Stomach (tissue), 4 donors: ENCODE data around the gene CAPN12.

Experiments used
- CTCF ChIP-seq, 7 experiments: fragments of 450-650 bp in 4 of 7; fragments of 200-600 bp in 3 of 7; sonication (generic) in 3 of 7; IDR thresholded peaks; one replicate each; pipeline ENCODE4 v1.5.1; 2016 to 2019; ENCODE audit warnings: antibody characterized with exemption in 7 of 7, control low read depth in 2 of 7, mild to moderate bottlenecking in 1 of 7
- POLR2A ChIP-seq, 4 donors: fragments of 450-650 bp; IDR thresholded peaks; one replicate each; pipeline ENCODE4 v1.6.1; 2016; ENCODE audit warnings: antibody characterized with exemption in 4 of 4, control low read depth in 2 of 4, mild to moderate bottlenecking in 1 of 4, moderate library complexity in 1 of 4

- TF ChIP-seq POLR2A (IDR thresholded peaks at IDR 0.05): no peak
- no peak for TF ChIP-seq CTCF (IDR thresholded peaks at IDR 0.05)
Measured at GRCh38 chr19:38706792-38707511, 37.3 kb downstream of the CAPN12 start.
